GM18873 (cell line): ENCODE measurements around the gene MTFR1L.
"Not testable (repeated sequence)": the region's sequence is repeated elsewhere in the genome, so short reads cannot be mapped to it uniquely, and the experiment has no call there.

Source experiments
- ATAC-seq: cut with Tn5 transposase; IDR thresholded peaks from one replicate; pipeline ENCODE4 v1.9.1; 2021; ENCODE audit warnings: mild to moderate bottlenecking, moderate library complexity, moderate number of reproducible peaks; ENCODE audit not compliant: unreplicated experiment, low FRiP score

MTFR1L gene

GRCh38 chr1:25821112-25821476 lies 1.3 kb downstream of the MTFR1L start:
- ATAC-seq: no peak

- ATAC-seq: no peak
Measured at GRCh38 chr1:25821630-25822091, 1.9 kb downstream of the MTFR1L start.

GRCh38 chr1:25825605-25826004 lies 5.9 kb downstream of the MTFR1L start:
- ATAC-seq: no peak

DNA sequence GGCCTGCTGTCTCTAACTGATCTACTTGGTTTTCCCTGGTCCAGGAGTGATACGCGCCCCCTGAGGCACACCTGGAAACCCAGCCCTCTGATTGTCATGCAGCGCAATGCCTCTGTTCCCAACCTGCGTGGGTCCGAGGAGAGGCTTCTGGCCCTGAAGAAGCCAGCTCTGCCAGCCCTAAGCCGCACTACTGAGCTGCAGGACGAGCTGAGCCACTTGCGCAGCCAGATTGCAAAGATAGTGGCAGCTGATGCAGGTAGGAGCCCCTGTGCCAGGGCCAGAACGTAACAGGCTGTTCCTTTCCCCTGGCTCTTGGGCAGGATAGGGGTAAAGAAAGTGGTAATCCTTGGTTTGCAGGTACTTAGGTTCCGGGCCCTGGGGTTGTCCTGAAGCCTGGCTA lies 6.8 kb downstream of the MTFR1L start:
- ATAC-seq: no peak

DNA sequence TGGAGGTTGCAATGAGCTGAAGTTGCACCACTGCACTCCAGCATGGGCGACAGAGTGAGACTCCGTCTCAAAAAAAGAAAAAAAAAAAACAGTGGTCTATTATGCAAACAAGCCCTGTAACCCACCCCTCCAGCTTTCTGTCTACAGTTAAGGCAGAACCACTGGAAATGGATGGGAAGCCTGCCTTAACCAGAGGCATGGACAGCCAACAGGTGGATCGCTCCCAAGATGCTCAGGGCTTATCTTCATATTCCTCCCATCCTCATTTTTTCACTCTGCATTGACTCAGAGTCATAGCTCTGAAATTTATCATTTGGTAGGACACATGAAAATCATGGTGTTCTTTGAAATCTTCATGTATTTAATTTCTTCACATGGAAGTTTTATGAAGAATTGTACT lies 8.7 kb downstream of the MTFR1L start:
- no peak for ATAC-seq

DNA sequence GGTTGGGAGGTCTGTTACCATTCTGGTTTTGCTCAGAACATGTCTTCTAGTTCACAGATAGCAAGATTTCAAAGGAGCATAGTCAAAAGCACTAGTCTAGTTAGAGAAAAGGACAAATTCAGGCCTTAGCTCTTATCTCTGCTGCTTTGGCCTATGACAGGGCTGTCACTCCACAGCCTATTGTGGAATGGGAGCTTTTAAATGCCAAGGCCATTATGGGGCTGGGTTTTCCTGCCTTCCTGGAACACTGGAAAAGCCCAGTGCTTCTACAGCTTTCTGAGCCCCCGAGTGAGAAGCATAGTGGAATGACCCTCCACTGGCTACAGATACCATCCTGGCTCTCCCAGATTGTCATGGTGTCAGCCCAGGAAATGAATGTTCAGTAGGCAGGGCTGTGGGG lies 9.3 kb downstream of the MTFR1L start:
- ATAC-seq: no peak

DNA sequence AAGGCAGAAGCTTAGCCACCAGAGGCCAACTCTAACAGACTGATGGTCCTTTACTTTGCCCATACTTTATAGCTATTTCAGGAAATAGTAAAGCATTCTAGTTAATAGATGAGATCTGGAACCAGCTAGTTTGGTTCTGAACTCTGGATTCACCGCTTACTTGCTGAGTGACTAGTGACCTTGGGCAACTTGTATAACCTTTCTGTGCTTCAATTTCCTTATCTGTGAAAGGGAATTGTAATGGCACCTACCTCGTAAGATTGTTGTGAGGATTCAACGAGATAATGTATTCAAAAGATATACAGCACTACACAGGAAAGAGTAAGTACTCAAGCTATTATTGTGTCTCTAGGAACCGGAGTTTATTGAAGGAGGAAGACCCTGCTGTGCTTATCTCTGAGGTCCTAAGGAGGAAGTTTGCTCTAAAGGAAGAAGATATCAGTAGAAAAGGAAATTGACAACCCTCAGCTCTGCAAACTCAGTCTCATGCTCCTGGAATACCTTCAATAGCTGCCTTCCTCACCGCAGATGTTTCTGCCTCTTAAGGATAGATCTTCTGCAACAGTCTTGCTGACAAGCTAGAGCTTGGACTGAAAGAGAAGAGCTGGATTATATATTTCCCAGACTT lies 11.9 kb downstream of the MTFR1L start:
- no peak for ATAC-seq

- ATAC-seq: no peak
Measured at GRCh38 chr1:25832336-25833037, 12.7 kb downstream of the MTFR1L start.

DNA sequence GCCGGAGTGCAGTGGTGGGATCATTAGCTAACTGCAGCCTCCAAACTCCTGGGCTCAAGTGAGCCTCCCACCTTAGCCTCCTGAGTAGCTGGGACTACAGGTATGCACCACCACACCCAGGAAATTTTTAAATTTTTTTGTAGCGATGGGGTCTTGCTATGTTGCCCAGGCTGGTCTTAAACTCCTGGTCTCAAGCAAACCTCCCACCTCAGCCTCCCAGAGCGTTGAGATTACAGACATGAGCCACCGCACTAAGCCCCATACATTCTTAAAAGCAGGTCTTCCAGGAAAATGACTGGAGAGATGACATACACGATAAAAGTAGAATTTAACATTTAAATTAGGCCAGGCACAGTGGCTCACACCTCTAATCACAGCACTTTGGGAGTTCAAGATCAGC lies 13.4 kb downstream of the MTFR1L start:
- no peak for ATAC-seq

DNA sequence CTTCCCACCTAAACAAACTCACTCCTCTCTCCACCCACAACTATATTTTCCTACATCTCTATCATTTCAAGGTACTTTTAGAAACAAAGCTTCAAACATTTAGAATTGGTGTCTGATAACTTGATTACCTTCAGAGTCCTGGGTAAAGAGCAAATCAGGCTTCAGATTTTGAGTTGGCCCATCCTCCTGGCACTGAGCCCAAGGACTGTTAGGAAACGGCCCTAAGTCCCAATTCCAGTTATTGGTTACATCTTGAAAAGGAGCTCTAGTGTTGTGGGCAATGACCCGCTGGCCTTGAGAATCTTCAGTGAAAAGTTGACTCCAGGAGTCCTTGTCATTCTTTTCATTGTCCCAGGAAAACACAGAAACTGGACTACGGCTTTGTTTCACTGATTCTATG lies 15.1 kb downstream of the MTFR1L start:
- no peak for ATAC-seq

- ATAC-seq: no peak
Measured at GRCh38 chr1:25836695-25837094, 16.9 kb downstream of the MTFR1L start.

- ATAC-seq: no peak
Measured at GRCh38 chr1:25837262-25837875, 17.6 kb downstream of the MTFR1L start.

DNA sequence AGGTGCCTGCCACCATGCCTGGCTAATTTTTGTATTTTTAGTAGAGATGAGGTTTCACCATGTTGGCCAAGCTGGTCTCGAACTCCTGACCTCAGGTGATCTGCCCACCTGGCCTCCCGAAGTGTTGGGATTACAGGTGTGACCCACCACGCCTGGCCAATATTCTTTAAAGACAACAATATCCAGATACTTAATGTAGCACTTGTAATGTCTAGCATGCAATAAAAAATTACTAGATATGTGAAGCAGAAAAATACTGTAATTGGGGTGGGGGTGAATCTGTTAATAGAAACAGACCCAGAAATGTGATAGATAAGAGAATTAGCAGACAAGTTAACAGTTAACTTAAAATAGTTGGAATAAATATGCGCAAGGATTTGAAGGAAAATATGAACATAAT lies 20.1 kb downstream of the MTFR1L start:
- ATAC-seq: not testable (repeated sequence)

DNA sequence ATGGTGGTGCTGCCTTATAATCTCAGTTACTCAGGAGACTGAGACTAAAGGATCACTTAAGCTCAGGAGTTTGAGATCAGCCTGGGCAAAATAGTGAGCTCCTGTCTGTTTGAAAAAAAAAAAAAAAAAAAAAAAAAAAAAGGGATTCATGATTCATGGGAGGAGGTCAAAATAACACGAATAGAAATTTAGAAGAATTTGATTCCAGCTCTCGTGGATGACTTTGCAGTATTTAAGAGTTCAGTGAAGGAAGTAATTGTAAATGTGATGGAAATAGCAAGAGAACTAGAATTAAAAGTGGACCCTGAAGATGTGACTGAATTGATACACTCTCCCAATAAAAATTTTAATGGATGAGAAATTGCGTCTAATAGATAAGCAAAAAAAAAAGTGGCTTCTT lies 23.7 kb downstream of the MTFR1L start:
- no peak for ATAC-seq

GRCh38 chr1:25844536-25845337 lies 25.0 kb downstream of the MTFR1L start:
- no peak for ATAC-seq

DNA sequence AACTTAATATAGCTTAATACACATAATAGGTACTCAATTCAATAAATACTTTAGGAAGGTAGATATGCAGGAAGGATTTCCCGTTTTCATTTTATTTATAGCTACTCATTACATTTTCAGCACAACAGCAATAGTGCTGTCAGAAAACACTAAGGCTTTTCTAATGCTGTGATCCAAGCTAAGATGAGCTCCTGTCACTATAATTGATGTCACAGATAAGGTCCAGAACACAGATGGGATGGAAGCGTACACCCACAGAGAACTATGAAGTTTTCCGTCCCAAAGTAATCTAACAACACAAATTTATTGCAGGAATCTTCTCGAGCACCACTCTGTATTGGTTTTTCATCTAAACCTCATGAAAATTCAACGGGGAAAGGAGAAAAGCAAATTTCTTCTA lies 25.9 kb downstream of the MTFR1L start:
- no peak for ATAC-seq

- no peak for ATAC-seq
Measured at GRCh38 chr1:25847929-25848328, 28.2 kb downstream of the MTFR1L start.

DNA sequence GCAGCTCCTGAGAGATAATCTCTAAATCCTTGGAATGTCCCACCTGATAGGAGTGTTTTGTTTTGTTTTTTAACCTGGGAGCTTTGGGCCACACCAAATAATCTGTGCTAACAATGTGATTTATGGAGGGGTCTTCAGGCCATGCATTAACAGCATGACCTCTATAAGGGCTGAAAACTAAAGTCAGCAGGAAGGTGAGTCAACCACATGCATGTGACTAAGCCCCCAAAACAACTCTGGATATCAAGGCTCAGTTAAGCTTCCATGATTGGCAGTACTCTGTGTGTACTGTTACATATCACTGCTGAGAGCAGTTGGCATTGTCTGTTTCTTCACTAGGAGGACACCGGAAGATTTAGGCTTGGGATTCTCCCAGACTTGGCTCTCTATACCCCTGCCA lies 28.8 kb downstream of the MTFR1L start:
- no peak for ATAC-seq

DNA sequence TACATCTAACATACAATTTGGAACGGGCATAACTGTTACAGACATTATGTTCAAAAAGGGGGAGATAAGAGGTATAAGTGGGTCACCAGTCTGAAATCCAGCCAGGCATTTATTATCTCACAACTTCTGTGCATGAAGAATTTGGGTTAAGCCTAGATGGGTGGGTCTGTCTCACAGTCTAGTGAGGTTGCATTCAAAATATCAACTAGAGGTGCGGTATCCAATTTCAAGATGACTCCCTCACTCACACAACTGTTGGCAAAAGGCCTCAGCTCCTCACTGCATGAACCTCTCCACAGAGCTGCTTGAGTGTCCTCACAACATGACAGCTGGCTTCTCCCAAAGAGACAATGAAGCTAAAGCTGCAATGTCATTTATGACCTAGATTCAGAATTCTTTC lies 34.8 kb downstream of the MTFR1L start:
- no peak for ATAC-seq

DNA sequence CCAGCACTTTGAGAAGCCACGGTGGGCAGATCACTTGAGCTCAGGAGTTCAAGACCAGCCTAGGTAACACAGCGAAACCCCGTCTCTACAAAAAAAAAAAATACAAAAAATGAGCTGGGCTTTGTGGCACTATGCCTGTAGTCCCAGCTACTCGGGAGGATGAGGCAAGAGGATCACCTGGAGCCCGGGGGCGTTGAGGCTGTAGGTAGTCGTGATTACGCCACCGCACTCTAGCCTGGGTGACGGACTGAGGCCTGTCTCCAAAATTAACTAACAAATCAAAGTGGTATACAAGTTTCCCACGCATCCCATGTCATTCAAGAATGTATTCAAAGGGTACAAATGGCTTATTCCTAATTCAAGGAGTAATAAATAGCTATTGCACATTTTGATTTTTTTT lies 37.1 kb downstream of the MTFR1L start:
- no peak for ATAC-seq

DNA sequence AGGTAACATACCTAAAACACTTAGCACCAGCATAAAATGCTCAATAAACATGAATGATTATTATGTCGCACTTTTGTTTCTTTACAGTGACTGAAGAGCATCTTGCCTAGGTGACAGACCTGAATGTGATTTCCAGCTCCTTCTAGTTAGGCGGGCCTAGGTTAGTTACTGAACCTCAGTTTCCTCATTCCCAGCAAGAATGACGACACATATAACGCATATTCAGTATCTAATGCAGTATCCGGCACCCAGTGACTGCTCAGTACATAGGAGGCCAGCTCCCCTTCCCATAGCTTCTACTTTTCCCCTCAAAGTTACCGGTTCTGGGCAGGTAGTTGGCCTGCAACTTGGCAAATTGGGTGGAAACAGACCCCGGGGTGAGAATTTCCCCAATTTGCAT lies 38.7 kb downstream of the MTFR1L start:
- no peak for ATAC-seq
